Astrocyte of the cerebellum (primary cell): ENCODE results near the gene C12orf42.

Experiments
- DNase-seq: peaks from one replicate; pipeline ENCODE4 v3.0.0-alpha.2; 2011; ENCODE audit warnings: low read depth
- H3K4me3 ChIP-seq: 2 replicates; pipeline ENCODE4 v1.5.1; 2011; ENCODE audit warnings: mild to moderate bottlenecking, low read depth, low read length, moderate library complexity
- CTCF ChIP-seq: IDR thresholded peaks from 2 replicates; pipeline ENCODE4 v1.5.1; 2012; ENCODE audit warnings: low read length, low read depth, moderate library complexity, mild to moderate bottlenecking; ENCODE audit errors: missing control alignments
- in situ Hi-C: cut with HindIII; loops from 2 replicates; pipeline ENCODE4 v1.10.0; 2017; ENCODE audit warnings: low sequenced_read_pairs

C12orf42 gene

GRCh38 chr12:103524238-103524875 is 28.6 kb upstream of the C12orf42 start:
- DNase-seq, result no peak
- in situ Hi-C loops, result no loop called here
- TF ChIP-seq CTCF, result no peak
- H3K4me3 ChIP-seq, result no peak overlapping the region

- TF ChIP-seq CTCF, result no peak
- H3K4me3 ChIP-seq, result no peak overlapping the region
- in situ Hi-C loops, result no loop called here
These were observed 28.0 kb upstream of the C12orf42 start for GRCh38 chr12:103523771-103524170.

GRCh38 chr12:103520686-103521215 is 25.0 kb upstream of the C12orf42 start:
- no peak for TF ChIP-seq CTCF
- no peak overlapping the region for H3K4me3 ChIP-seq
- no peak for DNase-seq
- in situ Hi-C loops, result no loop called here

More at GRCh38 chr12:103523771-103524170, 28.0 kb upstream of the C12orf42 start:
- DNase-seq, result no peak

- no peak for TF ChIP-seq CTCF
- H3K4me3 ChIP-seq, result no peak overlapping the region
- in situ Hi-C loops, result no loop called here
- no peak for DNase-seq
These were observed 23.9 kb upstream of the C12orf42 start for GRCh38 chr12:103519632-103520031.

- DNase-seq, result no peak
- H3K4me3 ChIP-seq, result no peak overlapping the region
- in situ Hi-C loops, result no loop called here
- no peak for TF ChIP-seq CTCF
These were observed 23.1 kb upstream of the C12orf42 start for GRCh38 chr12:103518899-103519298.

GRCh38 chr12:103517161-103517560 is 21.4 kb upstream of the C12orf42 start:
- H3K4me3 ChIP-seq, result no peak overlapping the region
- DNase-seq, result no peak
- no peak for TF ChIP-seq CTCF
- in situ Hi-C loops, result no loop called here
